GM23338 (cell line): ENCODE data around the gene ADGRB3.

ENCODE experiments used
- CREB1 ChIP-seq: fragments of 250-450 bp; sonication (Bioruptor Pico); IDR thresholded peaks from 2 replicates; pipeline ENCODE4 v1.5.0; 2020; ENCODE audit warnings: low read depth, mild to moderate bottlenecking, moderate library complexity
- CTCF ChIP-seq, 2 experiments: fragments of 200-600 bp in 1 of 2; sonication (generic) in 1 of 2; conservative IDR thresholded peaks; 2 replicates each; pipeline versions ENCODE4 v1.5.1 to v1.6.1; 2016 to 2017; ENCODE audit warnings: antibody characterized with exemption in 2 of 2, low read depth in 2 of 2, mild to moderate bottlenecking in 2 of 2, moderate library complexity in 1 of 2
- ETS1 ChIP-seq: IDR thresholded peaks from 2 replicates; pipeline ENCODE4 v1.6.1; 2016; ENCODE audit warnings: antibody characterized with exemption
- EZH2 ChIP-seq: fragments of 200-600 bp; sonication (generic); IDR thresholded peaks from one replicate; pipeline ENCODE4 v1.8.0; 2017; ENCODE audit warnings: antibody characterized with exemption, mild to moderate bottlenecking, low read depth; ENCODE audit not compliant: unreplicated experiment
- EZH2phosphoT487 ChIP-seq: fragments of 200-600 bp; sonication (generic); IDR thresholded peaks from one replicate; pipeline ENCODE4 v1.8.1; 2018; ENCODE audit warnings: antibody characterized with exemption; ENCODE audit not compliant: unreplicated experiment
- JUNB ChIP-seq: IDR thresholded peaks from one replicate; pipeline ENCODE4 v1.6.1; 2016; ENCODE audit warnings: antibody characterized with exemption; ENCODE audit not compliant: unreplicated experiment
- NANOG ChIP-seq: IDR thresholded peaks from 2 replicates; pipeline ENCODE4 v1.6.1; 2016; ENCODE audit warnings: antibody characterized with exemption, borderline replicate concordance
- POLR2AphosphoS5 ChIP-seq: IDR thresholded peaks from 2 replicates; pipeline ENCODE4 v1.6.1; 2016; ENCODE audit warnings: antibody characterized with exemption, low read depth
- REST ChIP-seq: IDR thresholded peaks from one replicate; pipeline ENCODE4 v1.6.1; 2018; ENCODE audit warnings: antibody characterized with exemption; ENCODE audit not compliant: unreplicated experiment
- STAT1 ChIP-seq: IDR thresholded peaks from one replicate; pipeline ENCODE4 v1.6.1; 2016; ENCODE audit warnings: antibody characterized with exemption; ENCODE audit not compliant: unreplicated experiment
- ZNF114 ChIP-seq: fragments of 250-450 bp; sonication (Bioruptor Pico); IDR thresholded peaks from 2 replicates; pipeline ENCODE4 v1.5.0; 2020; ENCODE audit warnings: mild to moderate bottlenecking, moderate library complexity

GRCh38 chr6:68951270-68951669 lies 316.2 kb downstream of the ADGRB3 start:
- TF ChIP-seq POLR2AphosphoS5 (no peak), CTCF (conservative IDR thresholded peaks at IDR 0.05; ENCODE audit: low read depth in 2 of 2) (no peak), REST (no peak), EZH2 (no peak), CREB1 (CRISPR knock-in tag) (no peak), JUNB (no peak), ETS1 (no peak), ZNF114 (CRISPR knock-in tag) (no peak), EZH2phosphoT487 (no peak), STAT1 (no peak), NANOG (no peak)
